ENCODE results near the gene IREB2. TPM values are rescaled to one million over a fixed set of nuclear protein-coding genes. Genes with fewer than 3 reads are reported as not detected.
"Not testable (repeated sequence)": the region's sequence is repeated elsewhere in the genome, so short reads cannot be mapped to it uniquely, and the experiment has no call there.

Gene IREB2
- total RNA-seq, 4 donors from 2014 or later, result 17.5 to 23.7 (median 19.4) TPM

GRCh38 chr15:78432664-78433063 lies 5.4 kb upstream of the IREB2 start:
- DNase-seq (ENCODE audit: extremely low spot score), result no peak
- H3K9me3 ChIP-seq, result no peaks in the 10 kb centered on the region
- H3K27ac ChIP-seq (replicated peaks in 1 of 4), result no peak overlapping the region
- TF ChIP-seq CTCF (IDR thresholded peaks at IDR 0.05), result no peak
- no peak for TF ChIP-seq EP300 (IDR thresholded peaks at IDR 0.05)
- no peak for TF ChIP-seq POLR2AphosphoS5 (IDR thresholded peaks at IDR 0.05)
- TF ChIP-seq POLR2A (IDR thresholded peaks at IDR 0.05; ENCODE audit: low read depth), result no peak
- WGBS, result 97% methylated on average over 1 of the region's 1 CpG
- H3K4me3 ChIP-seq, result no peak overlapping the region
- peaks cover 0 to 23% (median 0%) of the 10 kb centered on the region in 4 donors for H3K27me3 ChIP-seq
- intact Hi-C loops (cut with DNase I), result no loop called here
- H3K4me1 ChIP-seq, result peaks cover 7 to 8% (median 7%) of the 10 kb centered on the region in 4 donors
- no peaks in the 10 kb centered on the region for H3K36me3 ChIP-seq

- Histone ChIP-seq H3K27ac (replicated peaks in 1 of 4) (no peak overlapping the region), H3K4me3 (no peak overlapping the region), H3K27me3 (peaks cover 0 to 23% (median 0%) of the 10 kb centered on the region in 4 donors), H3K4me1 (peaks cover 10 to 14% (median 11%) of the 10 kb centered on the region in 4 donors), H3K9me3 (no peaks in the 10 kb centered on the region), H3K36me3 (no peaks in the 10 kb centered on the region)
- intact Hi-C loops (cut with DNase I), result no loop called here
- TF ChIP-seq CTCF (IDR thresholded peaks at IDR 0.05), result no peak
- TF ChIP-seq POLR2AphosphoS5 (IDR thresholded peaks at IDR 0.05), result no peak
- no peak for TF ChIP-seq EP300 (IDR thresholded peaks at IDR 0.05)
- WGBS, result 67% methylated on average over 8 of the region's 8 CpGs
- peak; percentile 55 for DNase-seq (ENCODE audit: extremely low spot score)
Measured at GRCh38 chr15:78434134-78434533, 3.9 kb upstream of the IREB2 start.

- H3K4me3 ChIP-seq; intact Hi-C loops (cut with DNase I): not testable (repeated sequence)
- WGBS, result 76% methylated on average over 6 of the region's 6 CpGs
Measured at GRCh38 chr15:78434711-78435110, 3.3 kb upstream of the IREB2 start.

GRCh38 chr15:78437107-78437761 lies 782 bp upstream of the IREB2 start:
- 18% methylated on average over 11 of the region's 11 CpGs for WGBS
- Histone ChIP-seq H3K36me3 (peaks cover 6 to 23% (median 9%) of the 10 kb centered on the region in 4 donors), H3K27me3 (no peaks in the 10 kb centered on the region), H3K4me3 (peak overlapping the region; percentile 80 to 92 (median 88)), H3K27ac (replicated peaks in 1 of 4) (peak overlapping the region; percentile 95 to 97 (median 97)), H3K4me1 (peaks cover 37 to 45% (median 41%) of the 10 kb centered on the region in 4 donors), H3K9me3 (no peaks in the 10 kb centered on the region)
- intact Hi-C loops (cut with DNase I), result no loop called here
- no peak for DNase-seq (ENCODE audit: extremely low spot score)
- TF ChIP-seq POLR2AphosphoS5 (IDR thresholded peaks at IDR 0.05), result no peak
- TF ChIP-seq EP300 (IDR thresholded peaks at IDR 0.05), result no peak
- TF ChIP-seq POLR2A (IDR thresholded peaks at IDR 0.05; ENCODE audit: low read depth), result no peak
- no peak for TF ChIP-seq CTCF (IDR thresholded peaks at IDR 0.05)

More at GRCh38 chr15:78434711-78435110, 3.3 kb upstream of the IREB2 start:
- not testable (repeated sequence) for H3K27ac ChIP-seq (replicated peaks in 1 of 4); H3K36me3 ChIP-seq; H3K9me3 ChIP-seq
- peak; percentile 21 for DNase-seq (ENCODE audit: extremely low spot score)
- H3K27me3 ChIP-seq, result peaks cover 0 to 18% (median 0%) of the 10 kb centered on the region in 4 donors
- peaks cover 15 to 20% (median 17%) of the 10 kb centered on the region in 4 donors for H3K4me1 ChIP-seq

GRCh38 chr15:78438619-78439285 lies 736 bp downstream of the IREB2 start:
- Histone ChIP-seq H3K4me3 (peak overlapping the region; percentile 80 to 92 (median 88)), H3K4me1 (peaks cover 40 to 60% (median 56%) of the 10 kb centered on the region in 4 donors), H3K36me3 (peaks cover 6 to 34% (median 18%) of the 10 kb centered on the region in 4 donors), H3K27me3 (no peaks in the 10 kb centered on the region), H3K9me3 (no peaks in the 10 kb centered on the region), H3K27ac (replicated peaks in 1 of 4) (peak overlapping the region; percentile 95 to 97 (median 97))
- TF ChIP-seq CTCF (IDR thresholded peaks at IDR 0.05) (no peak), POLR2A (IDR thresholded peaks at IDR 0.05; ENCODE audit: low read depth) (no peak), EP300 (IDR thresholded peaks at IDR 0.05) (no peak), POLR2AphosphoS5 (IDR thresholded peaks at IDR 0.05) (no peak)
- WGBS, result 2% methylated on average over 10 of the region's 23 CpGs
- intact Hi-C loops (cut with DNase I), result no loop called here
- no peak for DNase-seq (ENCODE audit: extremely low spot score)

All from esophagus muscularis mucosa (tissue), 4 donors.